ENCODE data around the gene HPSE2. TPM values are rescaled to one million over a fixed set of nuclear protein-coding genes. Genes with fewer than 3 reads are reported as not detected.

HPSE2 gene
- total RNA-seq, 1 experiment from 2014 or later = 0.20 TPM

GRCh38 chr10:98470850-98471249 lies 764.8 kb downstream of the HPSE2 start:
- Histone ChIP-seq H2BK20ac (ENCODE audit: low read depth, low read length, poor library complexity, severe bottlenecking) (no peak overlapping the region), H2AFZ (ENCODE audit: low read length) (no peak overlapping the region), H4K91ac (ENCODE audit: insufficient read length, low read depth, low read length) (no peak overlapping the region), H3K14ac (ENCODE audit: insufficient read depth, low read length) (no peak overlapping the region), H3T11ph (ENCODE audit: low read length) (no peak overlapping the region), H3K23me2 (ENCODE audit: insufficient read length, low read depth, low read length, poor library complexity, severe bottlenecking) (no peaks in the 10 kb centered on the region), H2AK5ac (ENCODE audit: insufficient read length, low read length) (no peak overlapping the region), H3K4ac (ENCODE audit: low read depth, low read length) (no peak overlapping the region), H4K8ac (replicated peaks; ENCODE audit: insufficient read length, low read depth, low read length) (no peak overlapping the region), H3K27ac (ENCODE audit: insufficient read length, low read depth, low read length) (no peak overlapping the region), H2BK120ac (ENCODE audit: low read depth, low read length, poor library complexity, severe bottlenecking) (no peak overlapping the region), H3K4me2 (ENCODE audit: insufficient read depth, insufficient read length, low read length) (no peak overlapping the region), H2BK12ac (ENCODE audit: insufficient read length, low read depth, low read length) (no peak overlapping the region), H3K27me3 (ENCODE audit: insufficient read depth, low read length) (no peaks in the 10 kb centered on the region), H3K9ac (ENCODE audit: extremely low read depth, insufficient read length, low read length) (no peak overlapping the region), H3K79me2 (ENCODE audit: insufficient read depth, low read length) (no peaks in the 10 kb centered on the region), H3K23ac (ENCODE audit: insufficient read length, low read depth, low read length) (no peak overlapping the region), H2BK15ac (ENCODE audit: low read depth, low read length) (no peak overlapping the region), H3K79me1 (ENCODE audit: insufficient read depth, low read depth, low read length, poor library complexity, severe bottlenecking) (no peaks in the 10 kb centered on the region), H2BK5ac (ENCODE audit: insufficient read length, low read length) (no peak overlapping the region), H4K5ac (ENCODE audit: insufficient read length, low read depth, low read length) (no peak overlapping the region), H4K20me1 (ENCODE audit: control insufficient read depth, insufficient read depth, insufficient read length) (no peaks in the 10 kb centered on the region), H3K4me1 (ENCODE audit: insufficient read depth, low read length) (no peaks in the 10 kb centered on the region; the same call in 1 of the 2 replicates), H3K18ac (ENCODE audit: insufficient read length, low read depth, low read length) (no peak overlapping the region), H3K56ac (ENCODE audit: insufficient read length, low read depth, low read length) (no peak overlapping the region), H3K9me3 (ENCODE audit: control insufficient read depth, low read depth, low read length) (no peaks in the 10 kb centered on the region)
- H3K27ac Mint-ChIP-seq = no peak overlapping the region
- no CpG with 5 or more reads among the region's 5 CpGs for WGBS (ENCODE audit: extremely low coverage, insufficient read length, low lambda C conversion rate)
- DNase-seq = no peak
- H3K27me3 Mint-ChIP-seq (ENCODE audit: low read depth) = peaks cover 29% of the 10 kb centered on the region
- peaks cover 27 to 39% of the 10 kb centered on the region in 2 experiments for H3K4me1 Mint-ChIP-seq
- H3K4me3 Mint-ChIP-seq = no peak overlapping the region
- no peaks in the 10 kb centered on the region for H3K36me3 Mint-ChIP-seq (ENCODE audit: insufficient read depth in 1 of 3, low read depth in 3 of 3)
- TF ChIP-seq CTCF (conservative IDR thresholded peaks at IDR 0.05) = no peak
- H3K9me3 Mint-ChIP-seq = no peaks in the 10 kb centered on the region; a peak in 1 of 5 replicates
